Measurements from ENCODE around the gene CACNB2. TPM values are rescaled to one million over a fixed set of nuclear protein-coding genes. Genes with fewer than 3 reads are reported as not detected.

Gene CACNB2
- total RNA-seq, 4 donors from 2014 or later = 11.6 to 13.8 (median 12.1) TPM

GRCh38 chr10:18190840-18191239 is 50.6 kb downstream of the CACNB2 start:
- Histone ChIP-seq H3K27ac (no peak overlapping the region), H3K27me3 (no peaks in the 10 kb centered on the region), H3K9me3 (no peaks in the 10 kb centered on the region), H3K4me3 (no peak overlapping the region), H3K36me3 (no peaks in the 10 kb centered on the region), H3K4me1 (peaks cover 3% of the 10 kb centered on the region)
- no peak for DNase-seq (ENCODE audit: low spot score in 2 of 2)
- no peak for TF ChIP-seq CTCF (IDR thresholded peaks at IDR 0.05)
- TF ChIP-seq POLR2A (IDR thresholded peaks at IDR 0.05) = no peak
- TF ChIP-seq POLR2AphosphoS5 (IDR thresholded peaks at IDR 0.05) = no peak
- TF ChIP-seq EP300 (IDR thresholded peaks at IDR 0.05) = no peak
- 92% methylated on average over 4 of the region's 4 CpGs for WGBS

GRCh38 chr10:18194634-18195033 is 54.4 kb downstream of the CACNB2 start:
- 71% methylated on average over 2 of the region's 2 CpGs for WGBS
- no peak overlapping the region for H3K27ac ChIP-seq

DNA sequence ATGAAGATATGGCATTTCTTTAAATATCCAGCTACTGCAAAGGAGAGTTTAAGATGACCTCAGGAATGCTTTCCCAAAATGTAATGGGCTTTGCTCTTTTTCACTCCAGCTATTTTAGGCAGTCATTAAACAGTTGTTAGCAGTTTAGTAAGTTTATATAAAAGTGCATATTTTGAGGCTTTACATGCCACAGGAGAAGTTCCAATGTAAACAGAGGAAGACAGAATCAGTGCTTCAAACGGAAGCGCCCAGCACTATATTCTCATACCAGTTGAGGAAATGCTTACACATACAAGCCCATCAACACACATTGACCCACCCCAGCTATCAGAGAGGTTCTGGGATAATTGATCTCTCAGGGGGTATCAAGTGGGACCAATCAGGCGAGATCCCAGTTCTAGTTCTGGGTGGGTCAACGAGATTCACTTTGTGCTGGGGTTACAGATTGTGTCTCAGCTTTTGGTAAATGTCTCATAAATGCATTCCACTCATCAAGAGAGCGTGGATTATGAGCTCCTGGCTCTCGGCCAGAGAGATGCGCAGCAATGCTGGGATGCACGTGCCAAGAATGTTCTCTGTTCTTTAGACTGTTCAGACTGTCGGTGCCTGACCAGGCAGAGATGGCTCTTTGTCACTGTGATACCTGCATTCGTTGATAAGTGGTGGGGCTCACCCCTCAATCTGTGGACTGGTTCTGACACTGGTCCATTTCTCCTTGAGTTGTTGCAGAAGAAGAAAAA is 55.0 kb downstream of the CACNB2 start:
- H3K4me1 ChIP-seq = peaks cover 3% of the 10 kb centered on the region
- H3K36me3 ChIP-seq = no peaks in the 10 kb centered on the region
- H3K27me3 ChIP-seq = no peaks in the 10 kb centered on the region
- TF ChIP-seq CTCF (IDR thresholded peaks at IDR 0.05) (no peak), POLR2AphosphoS5 (IDR thresholded peaks at IDR 0.05) (no peak), POLR2A (IDR thresholded peaks at IDR 0.05) (no peak), EP300 (IDR thresholded peaks at IDR 0.05) (no peak)
- 35% methylated on average over 10 of the region's 10 CpGs for WGBS
- H3K27ac ChIP-seq = no peak overlapping the region
- no peak for DNase-seq (ENCODE audit: low spot score in 2 of 2)
- H3K9me3 ChIP-seq = no peaks in the 10 kb centered on the region
- no peak overlapping the region for H3K4me3 ChIP-seq

More at GRCh38 chr10:18194634-18195033, 54.4 kb downstream of the CACNB2 start:
- DNase-seq (ENCODE audit: low spot score in 2 of 2) = no peak
- H3K4me1 ChIP-seq = peaks cover 3% of the 10 kb centered on the region
- no peaks in the 10 kb centered on the region for H3K36me3 ChIP-seq
- no peak overlapping the region for H3K4me3 ChIP-seq
- TF ChIP-seq POLR2AphosphoS5 (IDR thresholded peaks at IDR 0.05) = no peak
- TF ChIP-seq CTCF (IDR thresholded peaks at IDR 0.05) = no peak
- TF ChIP-seq EP300 (IDR thresholded peaks at IDR 0.05) = no peak
- no peak for TF ChIP-seq POLR2A (IDR thresholded peaks at IDR 0.05)
- H3K9me3 ChIP-seq = no peaks in the 10 kb centered on the region
- no peaks in the 10 kb centered on the region for H3K27me3 ChIP-seq

DNA sequence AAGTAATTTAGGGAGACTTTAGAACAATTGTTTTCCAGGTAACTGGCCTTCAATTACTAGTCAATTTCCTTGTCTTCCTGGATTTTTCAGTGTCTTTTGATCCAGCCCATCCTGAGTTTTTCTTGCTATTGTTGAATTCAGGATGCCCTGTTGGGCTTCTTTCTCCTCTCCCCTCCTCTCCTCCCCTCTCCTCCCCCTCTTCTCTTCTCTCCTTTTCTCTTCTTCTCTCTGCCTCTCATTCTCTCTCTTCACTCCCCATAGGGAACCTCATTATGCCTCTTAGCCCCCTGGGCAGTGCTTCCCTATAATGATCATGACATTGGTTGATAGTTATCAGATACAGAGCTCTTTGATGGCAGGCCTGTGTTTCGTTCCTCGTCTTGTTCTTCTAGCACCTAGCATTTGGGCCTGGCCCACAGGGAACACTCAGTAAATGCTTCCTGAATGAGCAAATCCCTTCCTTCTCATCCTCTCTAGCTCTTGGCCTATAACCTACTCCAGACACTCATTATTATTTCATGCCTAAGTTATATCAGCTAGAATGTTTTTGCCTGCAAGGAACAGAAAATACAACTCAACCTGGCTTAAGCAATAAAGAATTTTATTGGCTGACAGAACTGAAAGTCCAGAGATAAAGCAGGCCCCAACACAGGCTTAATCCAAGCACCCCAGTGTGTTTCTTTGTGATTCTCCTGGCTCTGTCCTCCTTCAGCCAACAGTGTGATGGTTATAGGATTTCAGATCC is 56.8 kb downstream of the CACNB2 start:
- H3K27ac ChIP-seq = no peak overlapping the region

More for the DNA sequence above, 56.8 kb downstream of the CACNB2 start:
- WGBS = 86% methylated on average over 2 of the region's 2 CpGs
- TF ChIP-seq POLR2A (IDR thresholded peaks at IDR 0.05) (no peak), CTCF (IDR thresholded peaks at IDR 0.05) (no peak), POLR2AphosphoS5 (IDR thresholded peaks at IDR 0.05) (no peak), EP300 (IDR thresholded peaks at IDR 0.05) (no peak)
- no peak for DNase-seq (ENCODE audit: low spot score in 2 of 2)
- no peaks in the 10 kb centered on the region for H3K36me3 ChIP-seq
- no peak overlapping the region for H3K4me3 ChIP-seq
- H3K9me3 ChIP-seq = no peaks in the 10 kb centered on the region
- peaks cover 3% of the 10 kb centered on the region for H3K4me1 ChIP-seq
- no peaks in the 10 kb centered on the region for H3K27me3 ChIP-seq
